SH-SY5Y (cell line): ENCODE measurements around the gene GRID2.

ENCODE experiments used
- GATA2 ChIP-seq: IDR thresholded peaks from 2 replicates; pipeline ENCODE4 v1.6.1; 2011; ENCODE audit warnings: mild to moderate bottlenecking, low read depth, low read length
- GATA3 ChIP-seq: IDR thresholded peaks from 2 replicates; pipeline ENCODE4 v1.6.1; 2011; ENCODE audit warnings: low read depth, mild to moderate bottlenecking, low read length, moderate library complexity

Gene GRID2

DNA sequence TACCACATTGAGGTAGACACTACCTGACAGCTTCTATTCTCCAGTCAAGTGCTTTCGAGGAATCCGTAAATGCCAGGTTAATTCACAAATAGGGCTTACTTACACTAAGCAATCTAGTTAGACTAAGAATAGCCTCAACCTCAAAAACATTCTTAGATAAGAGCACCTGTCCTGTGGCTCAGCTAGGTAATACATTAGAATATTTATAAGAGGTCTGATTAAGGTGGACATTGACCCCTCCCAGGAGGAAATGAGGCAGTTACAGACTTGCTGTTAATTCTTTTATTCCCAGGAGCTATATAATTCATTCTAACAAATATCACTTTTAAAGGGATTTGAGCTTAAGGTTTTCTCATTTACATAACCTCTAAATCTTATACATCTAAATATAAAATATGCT, 758.1 kb downstream of the GRID2 start:
- TF ChIP-seq GATA3: no peak

DNA sequence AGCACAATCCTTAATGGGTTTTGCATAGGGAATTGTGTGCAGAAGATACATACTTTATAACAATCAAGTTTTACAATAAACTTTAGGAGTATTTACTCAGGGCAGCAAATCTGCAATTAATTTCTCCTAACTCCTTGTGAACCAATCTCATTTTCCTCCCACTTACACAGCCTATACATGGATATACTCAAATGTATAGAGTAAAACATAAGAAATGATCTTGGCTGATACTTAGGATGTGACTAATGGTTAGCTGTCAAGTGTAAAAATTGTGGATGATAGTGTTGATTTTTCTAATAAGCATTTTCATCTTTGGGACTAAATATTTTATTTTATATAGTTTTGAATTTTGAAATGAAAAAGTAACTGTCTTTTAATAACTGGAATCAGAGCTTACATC, 759.6 kb downstream of the GRID2 start:
- no peak for TF ChIP-seq GATA2
- no peak for TF ChIP-seq GATA3

DNA sequence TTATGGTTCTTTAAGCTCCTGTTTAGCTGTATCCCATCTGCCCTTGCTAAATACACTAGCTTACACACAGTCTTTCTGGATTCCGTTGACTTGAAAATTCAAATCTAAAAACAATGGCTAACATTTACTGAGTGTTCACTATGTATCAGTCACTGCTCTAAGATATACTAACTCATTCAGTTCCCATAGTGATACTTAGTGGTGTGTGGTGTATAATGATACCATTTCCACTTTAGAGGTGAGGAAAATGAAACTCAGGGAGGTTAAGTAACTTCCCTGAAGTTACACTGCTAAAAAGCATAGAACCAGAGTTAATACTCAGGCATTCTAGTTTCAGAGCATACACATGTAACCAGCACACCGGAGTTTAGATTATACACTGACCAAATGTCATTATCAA, 762.0 kb downstream of the GRID2 start:
- TF ChIP-seq GATA2: no peak

DNA sequence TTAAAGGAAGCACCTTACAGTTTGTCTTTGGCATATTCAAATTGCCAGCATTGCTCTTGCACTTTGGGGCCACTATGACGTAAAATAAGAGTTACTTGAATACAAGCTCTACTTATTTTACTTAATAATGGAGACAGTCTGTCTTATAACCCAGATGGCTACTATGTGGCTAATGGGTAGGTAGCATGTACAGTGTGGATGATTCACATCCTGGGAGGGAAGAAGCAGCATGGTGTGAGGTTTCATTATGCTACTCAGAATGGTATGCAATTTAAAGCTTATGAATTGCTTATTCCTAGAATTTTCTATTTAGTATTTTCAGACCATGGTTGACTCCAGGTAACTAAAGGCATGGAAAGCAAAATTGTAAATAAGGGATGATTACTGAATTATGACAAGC, 763.0 kb downstream of the GRID2 start:
- TF ChIP-seq GATA3 (no peak), GATA2 (no peak)

DNA sequence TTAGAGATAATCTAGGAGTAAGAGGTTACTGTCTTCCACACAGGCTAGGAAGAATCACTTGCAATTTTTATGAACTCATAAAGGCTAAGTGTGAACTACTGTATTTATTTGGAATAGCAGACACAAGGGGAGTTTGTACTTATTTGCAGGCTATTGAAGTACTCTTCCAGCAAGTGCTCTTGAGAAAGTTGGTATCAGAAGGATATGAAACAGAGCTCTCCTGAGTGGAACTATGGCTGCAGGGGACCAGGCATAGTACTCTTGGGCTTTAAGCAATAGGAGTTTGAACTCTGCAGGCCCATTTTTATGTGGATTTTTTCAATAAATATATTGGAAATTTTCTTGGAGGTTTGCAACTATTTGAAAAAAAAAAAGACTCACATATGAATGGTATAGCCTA, 768.5 kb downstream of the GRID2 start:
- TF ChIP-seq GATA2 (no peak), GATA3 (no peak)

DNA sequence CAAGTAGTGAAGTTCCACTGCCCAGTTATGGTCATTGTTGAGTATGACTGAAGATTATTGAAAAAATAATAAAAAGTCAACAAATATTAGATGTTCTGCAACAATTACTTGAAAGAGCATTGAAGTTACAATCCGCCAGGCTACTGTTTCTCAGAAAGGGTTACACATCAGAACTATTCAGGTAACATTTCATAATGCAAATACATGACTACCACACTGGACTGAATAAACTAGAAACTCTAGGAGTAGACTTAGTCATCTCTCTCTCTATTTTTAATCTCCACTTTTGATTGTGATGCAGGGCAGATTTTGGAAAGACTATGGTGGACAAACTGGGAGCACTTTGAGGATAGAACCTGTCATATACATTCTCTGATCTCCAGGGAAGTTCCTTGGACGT, 776.5 kb downstream of the GRID2 start:
- TF ChIP-seq GATA2 (no peak), GATA3 (no peak)

DNA sequence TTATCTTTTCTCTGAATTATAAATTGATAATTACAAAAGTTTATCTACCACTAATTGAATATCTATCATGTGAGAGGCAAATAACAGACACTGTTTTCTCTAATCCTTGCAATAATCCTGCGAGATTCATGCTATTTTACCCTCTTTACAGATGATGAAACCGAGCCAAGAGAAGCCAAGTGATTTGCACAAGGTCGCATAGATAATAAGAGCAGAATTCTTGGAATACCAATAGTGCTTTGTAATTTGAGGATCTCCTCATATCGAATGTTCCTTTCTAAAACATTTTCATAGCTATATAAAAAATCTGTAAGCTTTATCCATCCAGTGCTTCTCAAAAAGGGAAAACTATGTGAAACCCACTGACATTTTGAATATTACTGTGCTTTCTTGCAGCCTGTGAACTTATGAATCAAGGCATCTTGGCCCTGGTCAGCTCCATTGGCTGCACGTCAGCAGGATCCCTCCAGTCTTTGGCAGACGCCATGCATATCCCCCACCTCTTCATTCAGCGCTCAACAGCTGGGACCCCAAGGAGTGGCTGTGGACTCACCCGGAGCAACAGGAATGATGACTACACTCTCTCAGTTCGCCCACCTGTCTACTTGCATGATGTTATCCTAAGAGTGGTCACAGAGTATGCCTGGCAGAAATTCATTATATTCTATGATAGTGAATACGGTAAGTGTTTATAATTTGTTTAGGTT, 781.0 kb downstream of the GRID2 start:
- TF ChIP-seq GATA3: no peak
- TF ChIP-seq GATA2: no peak

DNA sequence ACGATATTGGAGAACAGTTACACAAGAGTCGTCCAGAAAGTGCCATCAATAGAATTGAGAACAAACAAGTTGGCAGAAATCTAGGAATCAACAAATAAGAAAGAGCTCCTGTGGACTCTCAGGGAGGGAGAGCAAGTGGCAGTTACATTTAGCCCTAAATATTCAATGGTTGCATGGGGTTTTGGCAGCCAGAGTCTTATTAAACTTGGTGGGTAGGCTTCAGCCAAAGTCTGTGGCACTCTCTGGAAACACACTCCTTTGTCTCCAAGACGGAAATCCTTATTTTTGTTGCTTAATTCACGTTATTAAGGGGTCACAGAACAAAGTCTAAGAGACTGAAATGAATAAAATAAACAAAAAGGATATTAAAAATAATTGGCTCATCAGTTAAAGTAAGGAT, 782.6 kb downstream of the GRID2 start:
- TF ChIP-seq GATA2 (no peak), GATA3 (no peak)

DNA sequence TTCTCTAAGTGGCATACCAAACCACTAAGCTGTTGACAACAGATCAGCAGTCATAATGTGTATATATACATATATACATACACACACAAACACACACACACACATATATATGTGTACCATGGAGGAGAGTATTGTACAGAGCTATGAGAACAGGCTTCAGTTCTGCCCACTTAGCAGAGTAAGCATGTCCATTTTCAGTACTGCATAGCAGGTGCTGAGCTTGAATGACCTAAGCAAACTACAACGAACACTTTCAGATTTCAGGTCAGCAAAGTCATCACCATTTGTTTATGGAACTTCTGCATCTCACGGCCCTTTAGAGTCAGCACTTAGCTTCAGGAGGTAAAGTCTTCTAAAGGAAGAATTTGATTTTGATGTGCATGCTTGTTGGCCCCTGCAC, 789.0 kb downstream of the GRID2 start:
- TF ChIP-seq GATA3: no peak
- no peak for TF ChIP-seq GATA2

DNA sequence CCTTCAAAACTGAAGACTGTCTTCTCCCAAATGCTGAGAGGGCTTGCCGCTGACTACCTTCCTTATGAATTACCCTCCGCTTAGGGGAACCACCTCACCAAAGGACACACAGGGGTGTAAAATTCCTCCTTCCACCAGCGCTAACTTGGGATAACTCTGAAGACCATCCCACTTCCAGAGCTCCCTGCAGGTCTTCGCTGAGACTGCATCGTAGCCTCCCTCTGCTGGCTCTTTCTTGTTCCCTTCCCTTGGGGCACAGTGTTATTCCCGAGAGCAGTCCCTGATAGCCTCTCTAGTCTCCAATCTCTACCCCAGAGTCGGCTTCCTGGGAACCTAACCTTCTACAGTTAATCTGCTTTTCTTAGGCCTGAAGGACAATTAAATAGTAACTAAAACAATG, 799.3 kb downstream of the GRID2 start:
- no peak for TF ChIP-seq GATA2
- TF ChIP-seq GATA3: no peak

DNA sequence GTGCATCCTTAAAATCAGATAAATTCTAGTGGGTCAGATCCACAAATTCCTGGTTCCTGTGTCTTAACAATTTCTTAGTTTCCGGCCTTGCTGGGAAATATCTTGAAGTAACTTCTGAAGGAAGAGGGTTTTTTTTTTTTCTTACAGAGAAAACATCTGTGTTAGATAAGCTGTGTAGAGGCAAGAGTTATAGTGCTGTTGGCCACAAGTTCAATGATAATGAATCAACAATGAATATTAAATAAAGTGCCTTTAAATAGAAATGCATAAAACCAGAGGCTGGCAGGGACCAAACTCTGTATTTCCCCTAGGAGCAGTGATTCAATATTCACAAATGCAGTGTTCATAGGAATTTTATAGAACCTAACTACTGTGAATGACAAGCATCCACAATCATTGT, 812.9 kb downstream of the GRID2 start:
- TF ChIP-seq GATA3 (no peak), GATA2 (no peak)

DNA sequence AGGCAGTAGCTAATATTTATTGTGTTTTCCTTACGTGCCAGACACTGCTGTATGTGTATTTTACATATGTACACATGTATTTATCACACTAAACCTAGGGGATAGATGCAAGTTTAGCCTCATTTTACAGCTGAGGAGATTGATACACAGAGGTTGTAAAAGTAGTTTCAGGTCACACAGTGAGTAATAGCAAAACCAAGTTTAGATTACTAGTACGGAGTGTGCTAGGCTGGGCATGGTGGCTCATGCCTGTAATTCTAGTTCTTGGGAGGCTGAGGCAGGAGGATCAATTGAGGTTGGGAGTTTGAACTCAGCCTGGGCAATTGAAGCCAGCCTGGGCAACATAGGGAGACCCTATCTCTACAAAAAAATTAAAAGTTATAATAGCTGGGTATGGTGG, 823.7 kb downstream of the GRID2 start:
- TF ChIP-seq GATA3: no peak
- TF ChIP-seq GATA2: no peak

DNA sequence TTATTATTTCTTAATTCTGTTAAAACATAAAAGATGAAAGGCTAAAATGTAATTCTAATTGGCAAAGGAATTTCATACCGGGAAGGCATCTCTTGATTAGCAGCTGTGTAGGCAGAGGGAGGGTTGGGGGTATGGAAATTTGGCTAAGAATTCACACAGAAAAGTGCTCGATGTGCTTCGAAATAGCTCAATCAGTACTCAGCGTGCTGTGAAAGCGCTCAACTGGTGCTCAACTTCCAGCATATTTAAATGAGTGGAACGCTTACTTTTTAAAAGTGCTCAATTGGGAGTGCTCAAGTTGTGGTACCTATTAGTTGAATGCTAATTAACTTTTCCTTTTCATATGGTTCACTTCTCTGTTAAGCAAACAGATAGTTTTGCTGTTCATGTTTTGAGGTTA, 828.9 kb downstream of the GRID2 start:
- TF ChIP-seq GATA3 (no peak), GATA2 (no peak)

DNA sequence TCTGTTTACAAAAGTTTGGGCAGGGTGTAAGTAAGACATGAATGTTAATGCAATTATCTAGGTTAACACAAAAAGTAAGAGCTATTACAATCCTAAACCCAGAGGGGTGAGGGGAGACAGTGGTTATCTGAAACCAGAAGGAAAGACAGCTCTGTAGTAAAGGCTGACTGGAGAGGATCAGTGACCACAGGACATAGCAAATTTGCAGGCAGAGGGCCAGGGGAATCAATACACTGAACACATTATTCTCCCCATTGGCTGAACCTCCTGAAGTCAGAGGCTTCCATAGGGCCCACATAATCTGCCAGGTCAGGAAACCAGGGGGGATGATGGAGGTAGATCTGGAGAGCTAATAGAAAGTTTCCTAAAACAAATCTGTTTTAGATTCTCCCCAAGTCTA, 835.4 kb downstream of the GRID2 start:
- TF ChIP-seq GATA2 (no peak), GATA3 (no peak)

DNA sequence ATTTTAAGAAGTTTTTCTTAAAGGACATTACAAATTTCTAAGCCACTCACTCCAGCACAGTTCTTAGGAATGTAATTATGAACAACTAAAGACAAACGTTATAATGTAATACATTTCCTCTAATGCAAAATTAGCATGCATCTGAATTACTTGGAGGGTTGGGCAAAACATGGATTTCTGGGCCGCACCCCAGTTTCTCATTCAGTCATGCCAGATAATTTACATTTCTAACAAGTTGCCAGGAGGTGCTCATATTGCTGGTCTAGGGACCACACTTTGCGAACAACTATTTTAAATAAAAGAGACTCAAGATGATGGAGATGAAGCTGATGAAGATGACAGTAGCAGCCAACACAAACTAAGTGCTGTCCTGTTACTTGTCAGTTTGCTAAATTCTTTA, 840.1 kb downstream of the GRID2 start:
- TF ChIP-seq GATA3 (no peak), GATA2 (no peak)

DNA sequence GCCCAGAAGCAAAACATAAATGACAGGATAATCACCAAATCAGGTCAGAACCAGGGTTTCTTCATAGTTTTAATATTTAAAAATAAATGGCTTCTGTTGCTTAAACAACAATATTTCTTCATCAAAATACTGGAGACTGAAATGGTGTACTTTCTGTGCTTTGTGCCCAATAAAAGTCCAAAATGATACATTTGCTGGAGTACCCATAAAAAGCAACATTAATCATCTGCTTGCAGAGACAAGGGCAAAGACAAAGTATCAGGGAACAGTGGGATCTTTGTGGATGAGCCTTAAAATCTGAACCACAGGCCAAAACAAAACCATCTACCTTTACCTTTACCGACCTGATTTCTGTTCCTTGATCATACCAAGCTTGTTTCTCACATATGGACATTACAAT, 840.9 kb downstream of the GRID2 start:
- TF ChIP-seq GATA2 (no peak), GATA3 (no peak)

DNA sequence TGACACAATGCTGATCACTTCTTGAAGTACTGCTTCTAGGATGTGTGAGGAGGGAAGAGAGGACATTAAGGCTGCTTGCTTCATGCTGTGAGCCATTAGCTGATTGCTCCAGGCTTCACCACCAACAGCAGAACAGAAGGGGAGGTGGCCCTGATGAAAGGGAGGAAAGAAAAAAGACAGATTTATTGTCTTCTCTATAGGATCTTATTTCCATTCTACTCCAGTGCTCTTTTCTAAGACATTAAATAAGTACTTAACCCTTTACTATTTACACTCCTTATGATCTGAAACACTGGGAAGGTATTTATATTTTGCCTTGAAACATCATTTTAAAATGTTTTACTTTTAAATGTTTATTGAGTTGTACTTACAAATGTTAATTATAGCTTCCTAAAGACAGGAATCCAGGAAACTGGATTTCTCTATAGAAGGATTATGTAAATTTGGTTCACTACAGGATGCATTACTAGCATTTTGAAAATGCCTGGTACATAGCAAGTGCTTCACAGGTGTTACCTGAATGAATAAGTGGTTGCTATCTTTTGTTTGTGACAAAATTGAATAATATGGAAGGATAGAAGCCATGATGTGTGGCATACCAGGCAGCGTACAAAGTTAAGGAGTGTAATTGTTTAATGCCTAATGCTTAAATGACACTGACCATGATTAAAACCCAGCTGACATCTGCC, 843.9 kb downstream of the GRID2 start:
- TF ChIP-seq GATA3 (no peak), GATA2 (no peak)
